ENCODE results near the gene BAG3. TPM values are rescaled to one million over a fixed set of nuclear protein-coding genes. Genes with fewer than 3 reads are reported as not detected.
"Not testable (repeated sequence)": the region's sequence is repeated elsewhere in the genome, so short reads cannot be mapped to it uniquely, and the experiment has no call there.

The BAG3 gene
- total and polyA plus RNA-seq, 9 of the 15 experiments (the other 6 are each of a cell fraction or from before 2014, with no cell fraction given): 2.6 to 27.4 (median 7.2) TPM

DNA sequence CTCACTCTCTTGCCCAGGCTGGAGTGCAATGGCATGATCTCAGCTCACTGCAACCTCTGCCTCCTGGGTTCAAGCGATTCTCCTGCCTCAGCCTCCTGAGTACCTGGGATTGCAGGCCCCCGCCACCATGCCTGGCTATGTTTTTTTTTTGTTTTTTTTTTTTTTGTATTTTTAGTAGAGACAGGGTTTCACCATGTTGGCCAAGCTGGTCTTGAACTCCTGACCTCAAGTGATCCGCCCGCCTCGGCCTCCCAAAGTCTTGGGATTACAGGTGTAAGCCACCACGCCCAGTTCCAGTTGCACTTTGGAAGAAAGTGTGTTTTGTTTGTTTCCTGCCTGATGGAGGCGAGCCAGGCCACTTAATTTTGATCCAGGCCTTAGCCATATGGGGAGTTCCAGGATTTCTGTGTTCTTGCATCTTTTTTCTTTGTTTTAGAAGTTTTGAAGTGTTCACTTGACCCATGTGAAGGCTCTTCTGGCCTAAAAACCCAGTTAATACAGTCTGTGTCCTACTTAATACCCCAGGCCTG, 11.0 kb downstream of the BAG3 start:
- H3K4me2 ChIP-seq (ENCODE audit: insufficient read depth, low read length); H3K27me3 ChIP-seq (ENCODE audit: control insufficient read depth in 2 of 2, insufficient read depth in 2 of 2, low read length in 2 of 2); H3K9ac ChIP-seq (ENCODE audit: insufficient read depth in 1 of 2, low read depth in 2 of 2, low read length in 2 of 2); H3K4me3 ChIP-seq; FAIRE-seq; BruUV-seq (replicated peaks); H3K9me3 ChIP-seq (replicated peaks; ENCODE audit: control insufficient read depth, insufficient read depth, low read depth, low read length); H3K9me1 ChIP-seq (ENCODE audit: control insufficient read depth, insufficient read depth, low read length); CTCF ChIA-PET (ENCODE audit: low intra/inter-chr PET ratio); ATAC-seq; H3K27ac ChIP-seq (ENCODE audit: extremely low read depth, low read depth, low read length); intact Hi-C loops (cut with micrococcal nuclease); in situ Hi-C loops (cut with MboI); DNase-seq (ENCODE audit: extremely low read depth in 1 of 4, low spot score in 3 of 4); H2AFZ ChIP-seq (ENCODE audit: low read depth, low read length): not testable (repeated sequence)
- Histone ChIP-seq H4K20me1 (replicated peaks; ENCODE audit: control insufficient read depth, insufficient read depth, low read length) (peaks cover 18% of the 10 kb centered on the region), H3K79me2 (ENCODE audit: control insufficient read depth, insufficient read depth, low read length) (peaks cover 88% of the 10 kb centered on the region), H3K4me1 (replicated peaks in 1 of 2; ENCODE audit: control insufficient read depth in 2 of 2, insufficient read depth in 2 of 2, low read length in 2 of 2) (peaks cover 25 to 43% of the 10 kb centered on the region in 2 experiments), H3K36me3 (ENCODE audit: control insufficient read depth, insufficient read depth, low read length) (peaks cover 28% of the 10 kb centered on the region; the same call in 2 of the 3 replicates)
- 100% methylated on average over 2 of the region's 7 CpGs for WGBS (ENCODE audit: insufficient coverage, low coverage, missing lambda C conversion rate)
- POLR2A ChIA-PET: interaction anchor here (1.0 kb wide), 1 partner anchor 19 kb away, joined by 3 read pairs; no protein-coding TSS in a partner anchor

DNA sequence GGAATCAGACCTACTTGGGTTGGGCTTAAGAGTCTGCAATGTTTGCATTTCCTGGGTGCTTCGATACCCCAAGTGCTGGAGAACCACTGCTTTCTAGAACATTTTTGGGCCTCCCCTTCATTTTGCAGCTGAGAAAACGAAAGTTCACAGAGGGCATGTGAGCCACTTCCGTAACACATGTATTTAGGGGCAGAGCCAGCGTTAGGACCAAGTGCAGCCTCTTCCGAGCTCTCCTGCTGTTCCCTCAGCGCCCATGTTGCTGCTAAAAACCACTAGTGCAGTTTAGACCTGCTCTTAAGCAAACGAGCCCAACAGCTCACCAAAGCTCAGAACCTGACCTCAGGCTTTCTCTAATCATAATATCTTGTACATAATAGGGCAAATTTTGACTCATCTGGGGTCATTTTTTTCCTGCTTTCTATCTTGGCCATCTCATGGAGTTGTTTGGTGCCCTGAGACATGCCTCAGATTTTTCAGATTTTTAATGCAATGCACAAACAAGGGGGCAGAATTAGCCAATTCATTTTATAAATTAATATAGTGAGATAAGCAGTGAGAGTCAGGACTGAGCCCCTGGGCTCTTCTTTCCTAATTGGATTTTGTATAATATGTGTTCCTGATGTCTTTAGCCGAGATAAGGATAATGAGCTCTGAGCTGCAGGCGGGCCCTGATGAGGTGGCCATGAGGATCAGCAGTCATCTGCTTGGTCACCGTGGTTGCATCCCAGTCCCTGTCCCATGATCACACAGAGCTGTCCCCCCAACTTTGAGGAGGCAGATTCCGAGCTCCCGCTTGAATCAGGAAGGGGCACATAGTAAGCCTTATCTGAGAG, 12.9 kb downstream of the BAG3 start:
- no TSS peak for BruUV-seq (replicated peaks)
- Histone ChIP-seq H2AFZ (ENCODE audit: low read depth, low read length) (no peak overlapping the region), H3K27ac (ENCODE audit: extremely low read depth, low read depth, low read length) (peak overlapping the region; percentile 21; the same call in 1 of the 3 replicates), H3K9ac (ENCODE audit: insufficient read depth in 1 of 2, low read depth in 2 of 2, low read length in 2 of 2) (peak overlapping the region in 1 of 2 experiments; percentile 65; a peak in 1 of 4 replicates), H3K9me3 (replicated peaks; ENCODE audit: control insufficient read depth, insufficient read depth, low read depth, low read length) (no peaks in the 10 kb centered on the region), H3K4me3 (no peak overlapping the region), H3K9me1 (ENCODE audit: control insufficient read depth, insufficient read depth, low read length) (peaks cover 8% of the 10 kb centered on the region), H4K20me1 (replicated peaks; ENCODE audit: control insufficient read depth, insufficient read depth, low read length) (peaks cover 29% of the 10 kb centered on the region), H3K4me2 (ENCODE audit: insufficient read depth, low read length) (peak overlapping the region; percentile 42; the same call in 1 of the 2 replicates), H3K27me3 (ENCODE audit: control insufficient read depth in 2 of 2, insufficient read depth in 2 of 2, low read length in 2 of 2) (no peaks in the 10 kb centered on the region), H3K79me2 (ENCODE audit: control insufficient read depth, insufficient read depth, low read length) (peaks cover 88% of the 10 kb centered on the region), H3K36me3 (ENCODE audit: control insufficient read depth, insufficient read depth, low read length) (peaks cover 26% of the 10 kb centered on the region; the same call in 2 of the 3 replicates), H3K4me1 (replicated peaks in 1 of 2; ENCODE audit: control insufficient read depth in 2 of 2, insufficient read depth in 2 of 2, low read length in 2 of 2) (peaks cover 21 to 32% of the 10 kb centered on the region in 2 experiments; a peak in 4 of 5 replicates)
- DNase-seq (ENCODE audit: extremely low read depth in 1 of 4, low spot score in 3 of 4): peak in 2 of 4 experiments; percentile 38 to 41
- 27% methylated on average over 11 of the region's 12 CpGs for WGBS (ENCODE audit: insufficient coverage, low coverage, missing lambda C conversion rate)
- peak; percentile 50; the same call in 1 of the 2 replicates for TF ChIP-seq FOSL1 (tag; conservative IDR thresholded peaks at IDR 0.05)
- TF ChIP-seq PHTF2 (CRISPR knock-in tag; IDR thresholded peaks at IDR 0.05): no peak
- peak; percentile 46; the same call in 1 of the 2 replicates for TF ChIP-seq NFE2 (IDR thresholded peaks at IDR 0.05; ENCODE audit: low read depth)
- TF ChIP-seq RCOR1 (IDR thresholded peaks at IDR 0.05; ENCODE audit: borderline replicate concordance in 1 of 2, low read depth in 2 of 2, low read length in 2 of 2): 0 out of 4 replicates have a peak, but pooled peaks of 1 of the 2 experiments have one; percentile 38
- TF ChIP-seq, protein P1, sequence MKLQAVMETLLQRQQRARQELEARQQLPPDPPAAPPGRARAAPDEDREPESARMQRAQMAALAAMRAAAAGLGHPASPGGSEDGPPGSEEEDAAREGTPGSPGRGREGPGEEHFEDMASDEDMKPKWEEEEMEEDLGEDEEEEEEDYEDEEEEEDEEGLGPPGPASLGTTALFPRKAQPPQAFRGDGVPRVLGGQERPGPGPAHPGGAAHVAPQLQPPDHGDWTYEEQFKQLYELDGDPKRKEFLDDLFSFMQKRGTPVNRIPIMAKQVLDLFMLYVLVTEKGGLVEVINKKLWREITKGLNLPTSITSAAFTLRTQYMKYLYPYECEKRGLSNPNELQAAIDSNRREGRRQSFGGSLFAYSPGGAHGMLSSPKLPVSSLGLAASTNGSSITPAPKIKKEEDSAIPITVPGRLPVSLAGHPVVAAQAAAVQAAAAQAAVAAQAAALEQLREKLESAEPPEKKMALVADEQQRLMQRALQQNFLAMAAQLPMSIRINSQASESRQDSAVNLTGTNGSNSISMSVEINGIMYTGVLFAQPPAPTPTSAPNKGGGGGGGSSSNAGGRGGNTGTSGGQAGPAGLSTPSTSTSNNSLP (IDR thresholded peaks at IDR 0.05; ENCODE audit: borderline replicate concordance, low read depth, low read length): no peak
- 0 out of 2 replicates have a peak, but pooled peaks have one; percentile 20 for TF ChIP-seq ETV1 (tag; conservative IDR thresholded peaks at IDR 0.05; ENCODE audit: low read depth)
- TF ChIP-seq, protein P2, sequence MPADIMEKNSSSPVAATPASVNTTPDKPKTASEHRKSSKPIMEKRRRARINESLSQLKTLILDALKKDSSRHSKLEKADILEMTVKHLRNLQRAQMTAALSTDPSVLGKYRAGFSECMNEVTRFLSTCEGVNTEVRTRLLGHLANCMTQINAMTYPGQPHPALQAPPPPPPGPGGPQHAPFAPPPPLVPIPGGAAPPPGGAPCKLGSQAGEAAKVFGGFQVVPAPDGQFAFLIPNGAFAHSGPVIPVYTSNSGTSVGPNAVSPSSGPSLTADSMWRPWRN (IDR thresholded peaks at IDR 0.05; ENCODE audit: low read depth): no peak
- peak; percentile 35 for FAIRE-seq
- in situ Hi-C loops (cut with MboI): no loop called here
- POLR2A ChIA-PET: interaction anchor here (0.6 to 1.8 kb wide), 7 partner anchors 9 to 229 kb away, joined by 3 to 11 read pairs (median 3); partner anchors contain the start of genes BAG3 and SEC23IP
- CTCF ChIA-PET (ENCODE audit: low intra/inter-chr PET ratio): no interaction called here
- intact Hi-C loops (cut with micrococcal nuclease): no loop called here
- peak; percentile 50 for ATAC-seq
